GM18499 (cell line): ENCODE measurements around the gene SLC7A5.
"Not testable (repeated sequence)": the region's sequence is repeated elsewhere in the genome, so short reads cannot be mapped to it uniquely, and the experiment has no call there.

ENCODE experiments used
- ATAC-seq: cut with Tn5 transposase; IDR thresholded peaks from one replicate; pipeline ENCODE4 v1.9.1; 2021; ENCODE audit warnings: moderate number of reproducible peaks; ENCODE audit not compliant: insufficient read depth, unreplicated experiment

The SLC7A5 gene

GRCh38 chr16:87824991-87825841 lies 44.1 kb downstream of the SLC7A5 start:
- ATAC-seq, result no peak

- no peak for ATAC-seq
Observed at GRCh38 chr16:87824016-87824990, 45.0 kb downstream of the SLC7A5 start.

GRCh38 chr16:87823181-87823929 lies 46.0 kb downstream of the SLC7A5 start:
- ATAC-seq, result no peak

GRCh38 chr16:87822108-87822970 lies 47.0 kb downstream of the SLC7A5 start:
- no peak for ATAC-seq

GRCh38 chr16:87821376-87822107 lies 47.8 kb downstream of the SLC7A5 start:
- ATAC-seq, result no peak

GRCh38 chr16:87819983-87820382 lies 49.3 kb downstream of the SLC7A5 start:
- ATAC-seq, result no peak

- no peak for ATAC-seq
Observed at GRCh38 chr16:87819282-87819681, 50.0 kb downstream of the SLC7A5 start.

GRCh38 chr16:87818533-87819161 lies 50.7 kb downstream of the SLC7A5 start:
- ATAC-seq, result no peak

GRCh38 chr16:87817910-87818309 lies 51.4 kb downstream of the SLC7A5 start:
- ATAC-seq, result no peak

- ATAC-seq, result not testable (repeated sequence)
Observed at GRCh38 chr16:87817370-87817769, 51.9 kb downstream of the SLC7A5 start.

GRCh38 chr16:87816507-87817100 lies 52.7 kb downstream of the SLC7A5 start:
- no peak for ATAC-seq

GRCh38 chr16:87815567-87815966 lies 53.7 kb downstream of the SLC7A5 start:
- no peak for ATAC-seq

- no peak for ATAC-seq
Observed at GRCh38 chr16:87812200-87812656, 57.1 kb downstream of the SLC7A5 start.

- not testable (repeated sequence) for ATAC-seq
Observed at GRCh38 chr16:87811454-87811853, 57.9 kb downstream of the SLC7A5 start.

GRCh38 chr16:87809150-87809902 lies 60.0 kb downstream of the SLC7A5 start:
- peak; percentile 34 for ATAC-seq

GRCh38 chr16:87808108-87808507 lies 61.2 kb downstream of the SLC7A5 start:
- ATAC-seq, result no peak
